ENCODE results near the gene PDLIM4.

PDLIM4 gene

GRCh38 chr5:132266031-132266835 lies 8.7 kb downstream of the PDLIM4 start:
- DNase-seq (ENCODE audit: low read depth): no peak
- no peak for TF ChIP-seq CTCF (IDR thresholded peaks at IDR 0.05; ENCODE audit: low read length, missing control alignments)
- H3K4me3 ChIP-seq (replicated peaks; ENCODE audit: low read depth, low read length): no peak overlapping the region

- DNase-seq (ENCODE audit: low read depth): no peak
- TF ChIP-seq CTCF (IDR thresholded peaks at IDR 0.05; ENCODE audit: low read length, missing control alignments): no peak
- no peak overlapping the region for H3K4me3 ChIP-seq (replicated peaks; ENCODE audit: low read depth, low read length)
Observed at GRCh38 chr5:132266836-132267160, 9.3 kb downstream of the PDLIM4 start.

GRCh38 chr5:132267166-132267739 lies 9.8 kb downstream of the PDLIM4 start:
- no peak for DNase-seq (ENCODE audit: low read depth)
- H3K4me3 ChIP-seq (replicated peaks; ENCODE audit: low read depth, low read length): no peak overlapping the region
- no peak for TF ChIP-seq CTCF (IDR thresholded peaks at IDR 0.05; ENCODE audit: low read length, missing control alignments)

GRCh38 chr5:132267931-132268768 lies 10.7 kb downstream of the PDLIM4 start:
- no peak overlapping the region for H3K4me3 ChIP-seq (replicated peaks; ENCODE audit: low read depth, low read length)
- no peak for DNase-seq (ENCODE audit: low read depth)
- TF ChIP-seq CTCF (IDR thresholded peaks at IDR 0.05; ENCODE audit: low read length, missing control alignments): no peak

GRCh38 chr5:132268769-132269551 lies 11.5 kb downstream of the PDLIM4 start:
- no peak overlapping the region for H3K4me3 ChIP-seq (replicated peaks; ENCODE audit: low read depth, low read length)
- no peak for TF ChIP-seq CTCF (IDR thresholded peaks at IDR 0.05; ENCODE audit: low read length, missing control alignments)
- DNase-seq (ENCODE audit: low read depth): peak; percentile 23

DNA sequence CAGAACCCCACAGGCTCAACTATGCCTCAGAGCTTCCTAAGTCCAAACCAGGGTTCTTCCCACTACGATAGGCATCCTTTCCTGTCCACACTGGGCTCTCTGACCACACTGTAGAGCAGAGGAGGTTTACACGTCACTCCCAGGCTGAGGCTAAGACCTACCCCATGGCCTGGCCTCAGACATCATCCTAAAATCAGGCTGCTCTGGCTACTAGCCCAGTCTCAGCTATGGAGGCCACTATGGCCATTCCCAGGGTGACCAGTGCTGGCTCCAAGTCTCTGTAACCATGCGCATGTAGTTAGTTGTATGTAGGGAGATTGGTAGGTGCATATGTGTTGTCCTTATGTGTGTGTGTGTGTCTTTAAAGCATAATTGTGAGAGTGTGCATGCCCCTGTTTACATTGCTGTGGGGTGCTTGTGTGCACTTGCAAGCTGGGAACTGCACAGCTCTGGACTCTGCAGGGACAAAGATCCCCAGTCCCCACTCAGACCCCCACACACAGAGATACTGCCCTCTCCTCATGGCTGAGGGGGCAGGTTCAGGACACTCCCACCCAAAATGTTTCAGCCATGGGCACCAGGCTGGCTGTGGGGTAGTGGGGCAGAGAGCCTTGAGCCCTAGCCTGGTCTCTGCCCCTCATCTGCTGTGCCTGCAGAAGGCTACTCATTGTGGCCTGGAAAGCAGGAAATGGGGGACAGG lies 12.3 kb downstream of the PDLIM4 start:
- TF ChIP-seq CTCF (IDR thresholded peaks at IDR 0.05; ENCODE audit: low read length, missing control alignments): no peak
- no peak for DNase-seq (ENCODE audit: low read depth)
- no peak overlapping the region for H3K4me3 ChIP-seq (replicated peaks; ENCODE audit: low read depth, low read length)

Data from fibroblast of pulmonary artery (primary cell).